CD4-positive, alpha-beta memory T cell (primary cell): ENCODE results near the gene RPS28. TPM values are rescaled to one million over a fixed set of nuclear protein-coding genes. Genes with fewer than 3 reads are reported as not detected.
A peak's percentile ranks its signal among the peaks of the same experiment; 100 is the strongest.

ENCODE experiments used
- CTCF ChIA-PET: fragments of 350-600 bp; sonication (Branson Sonifier 250); formaldehyde crosslinking; loops from one replicate; lab custom pipeline; 2021; ENCODE audit warnings: inconsistent platforms; ENCODE audit not compliant: partially characterized antibody; lab: Charles Lee
- POLR2A ChIA-PET: fragments of 350-600 bp; sonication (Branson Sonifier 250); formaldehyde crosslinking; loops from one replicate; lab custom pipeline; 2021; ENCODE audit not compliant: partially characterized antibody; lab: Charles Lee
- DNase-seq, 5 donors: peaks; one replicate each; pipeline versions ENCODE4 v3.0.0 to v3.0.0-alpha.2; 2020 to 2022; ENCODE audit warnings: mixed read lengths in 1 of 5
- H3K27ac ChIP-seq: one replicate; pipeline ENCODE4 v1.7.0; 2013; ENCODE audit warnings: low read depth, low read length
- H3K27me3 ChIP-seq: 2 replicates; pipeline ENCODE4 v1.7.0; 2013; ENCODE audit warnings: mild to moderate bottlenecking, low read length, moderate library complexity; ENCODE audit not compliant: insufficient read depth
- H3K36me3 ChIP-seq: 2 replicates; pipeline ENCODE4 v1.7.0; 2013; ENCODE audit warnings: mild to moderate bottlenecking, low read length, moderate library complexity; ENCODE audit not compliant: insufficient read depth
- H3K4me1 ChIP-seq: 2 replicates; pipeline ENCODE4 v1.7.0; 2013; ENCODE audit warnings: mild to moderate bottlenecking, low read length, moderate library complexity; ENCODE audit not compliant: insufficient read depth
- H3K4me3 ChIP-seq, 2 donors: one replicate each; pipeline ENCODE4 v1.7.0; 2013; ENCODE audit warnings: low read length in 2 of 2, mild to moderate bottlenecking in 1 of 2
- H3K9me3 ChIP-seq, 2 donors: one replicate each; pipeline ENCODE4 v1.7.0; 2013; ENCODE audit warnings: low read length in 2 of 2, control low read depth in 1 of 2; ENCODE audit not compliant: control insufficient read depth in 1 of 2
- H3K27ac Mint-ChIP-seq, 7 donors: one replicate each; pipeline ENCODE4 v1.8.0; 2020 to 2021; ENCODE audit warnings: mixed read lengths in 7 of 7, mild to moderate bottlenecking in 6 of 7, inconsistent platforms in 3 of 7, moderate library complexity in 3 of 7
- H3K27me3 Mint-ChIP-seq, 2 donors: one replicate each; pipeline ENCODE4 v1.8.0; 2020 to 2021; ENCODE audit warnings: mixed read lengths in 2 of 2
- H3K36me3 Mint-ChIP-seq, 2 donors: one replicate each; pipeline ENCODE4 v1.8.0; 2020 to 2021; ENCODE audit warnings: mixed read lengths in 2 of 2, inconsistent platforms in 1 of 2, mild to moderate bottlenecking in 1 of 2
- H3K4me1 Mint-ChIP-seq, 4 donors: one replicate each; pipeline ENCODE4 v1.8.0; 2020 to 2021; ENCODE audit warnings: mixed read lengths in 4 of 4, mild to moderate bottlenecking in 1 of 4
- H3K4me3 Mint-ChIP-seq, 8 donors: one replicate each; pipeline ENCODE4 v1.8.0; 2020 to 2021; ENCODE audit warnings: mixed read lengths in 8 of 8, mild to moderate bottlenecking in 7 of 8, moderate library complexity in 6 of 8, inconsistent platforms in 3 of 8
- H3K9me3 Mint-ChIP-seq, 8 donors: one replicate each; pipeline ENCODE4 v1.8.0; 2020 to 2021; ENCODE audit warnings: mixed read lengths in 8 of 8, mild to moderate bottlenecking in 5 of 8, inconsistent platforms in 3 of 8, moderate library complexity in 1 of 8
- intact Hi-C: fragments of 100-400 bp; cut with micrococcal nuclease; formaldehyde crosslinking; loops from one replicate; pipeline ENCODE4 v1.15.1; 2023
- polyA plus RNA-seq, 2 donors: library from polyadenylated mRNA; unstranded; fragments of 300-500 nt; fragmentation: Illumina TruSeq; gene quantifications; one replicate each; pipeline ENCODE4 v1.2.3, GENCODE V29; 2021
- total RNA-seq, 2 experiments: library from RNA; stranded (reverse); gene quantifications; one replicate each; pipeline ENCODE4 v1.2.3, GENCODE V29; 2021

RPS28 gene
- total and polyA plus RNA-seq, 4 experiments from 2014 or later = 1,408 to 3,045 (median 2,940) TPM

DNA sequence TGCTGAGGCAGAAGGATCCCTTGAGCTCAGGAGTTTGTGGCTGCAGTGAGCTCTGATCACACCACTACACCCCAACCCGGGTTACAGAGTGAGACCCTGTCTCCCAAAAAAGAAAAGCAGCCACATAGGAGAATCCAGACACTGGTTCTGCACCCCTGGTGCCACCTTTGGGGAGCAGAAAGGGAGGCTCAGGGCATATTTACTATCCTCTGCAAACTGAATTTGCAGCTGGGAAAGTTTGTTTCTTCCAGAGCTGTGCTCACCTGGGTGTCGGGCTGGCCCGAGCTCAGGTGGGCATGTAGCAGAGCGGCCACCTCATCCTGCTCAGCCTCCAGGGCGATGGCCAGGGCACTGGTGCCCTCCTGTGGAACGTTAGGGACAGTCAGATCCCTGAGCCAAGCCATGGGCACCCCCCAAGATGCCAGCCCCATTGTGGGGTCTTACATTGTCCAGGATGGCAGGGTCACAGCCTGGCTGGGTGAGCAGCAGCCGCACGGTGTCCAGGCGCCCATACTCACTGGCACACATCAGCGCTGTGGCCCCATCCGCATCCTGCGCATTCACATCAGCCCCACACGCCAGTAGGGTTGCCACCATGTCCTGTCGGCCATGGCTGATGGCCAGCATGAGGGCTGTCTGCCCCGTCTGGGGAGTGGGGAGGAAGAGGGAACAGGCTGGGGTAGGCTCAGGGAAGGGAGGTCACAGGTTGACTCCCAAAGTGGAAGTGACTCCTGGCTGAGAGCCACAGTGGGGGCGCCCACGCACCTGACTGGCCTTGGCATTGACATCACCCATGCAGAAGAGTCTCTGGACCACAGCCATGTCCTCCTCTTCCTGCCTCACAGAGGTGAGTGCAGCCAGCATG, 3.1 kb downstream of the RPS28 start:
- H3K27me3 Mint-ChIP-seq = no peaks in the 10 kb centered on the region
- DNase-seq = no peak
- no peaks in the 10 kb centered on the region for H3K9me3 ChIP-seq
- peak overlapping the region; percentile 13 for H3K27ac ChIP-seq
- ChIA-PET CTCF (interaction anchor here (1.8 kb wide), 1 partner anchor 55 kb away, joined by 7 read pairs; no protein-coding TSS in a partner anchor), POLR2A (interaction anchor here (1.0 to 1.5 kb wide), 4 partner anchors 18 to 189 kb away, joined by 3 to 6 read pairs (median 4); partner anchors contain the start of genes KANK3 and ZNF414)
- H3K36me3 ChIP-seq = peaks cover 14% of the 10 kb centered on the region
- peaks cover 6 to 27% of the 10 kb centered on the region in 2 donors for H3K36me3 Mint-ChIP-seq
- intact Hi-C loops = loop anchor here (10.0 kb wide), 1 partner anchor 170 kb away; no protein-coding TSS in a partner anchor
- no peaks in the 10 kb centered on the region for H3K27me3 ChIP-seq
- H3K4me1 Mint-ChIP-seq = peaks cover 9 to 39% (median 31%) of the 10 kb centered on the region in 4 donors
- no peak overlapping the region for H3K4me3 Mint-ChIP-seq
- peak overlapping the region in 3 of 7 donors; percentile 42 to 66 (median 46) for H3K27ac Mint-ChIP-seq
- no peaks in the 10 kb centered on the region for H3K9me3 Mint-ChIP-seq
- peaks cover 36% of the 10 kb centered on the region for H3K4me1 ChIP-seq
- H3K4me3 ChIP-seq = no peak overlapping the region

DNA sequence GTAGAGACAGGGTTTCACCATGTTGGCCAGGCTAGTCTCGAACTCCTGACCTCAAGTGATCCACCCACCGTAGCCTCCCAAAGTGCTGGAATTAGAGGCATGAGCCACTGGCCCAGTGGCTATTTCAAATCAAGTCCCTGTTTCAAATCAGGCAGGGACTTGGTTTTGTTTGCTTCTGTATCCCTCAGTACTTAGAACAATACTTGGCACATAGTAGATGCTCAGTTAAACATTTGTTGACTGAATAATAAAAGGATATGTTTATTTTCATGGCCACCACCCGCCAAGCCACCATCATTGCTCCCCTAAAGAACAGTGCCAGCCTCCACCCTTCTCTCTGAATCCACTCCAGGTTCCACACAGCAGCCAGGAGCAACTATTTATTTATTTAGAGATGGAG, 4.2 kb downstream of the RPS28 start:
- Mint-ChIP-seq H3K4me3 (no peak overlapping the region), H3K27ac (no peak overlapping the region), H3K9me3 (no peaks in the 10 kb centered on the region), H3K36me3 (peaks cover 6 to 26% of the 10 kb centered on the region in 2 donors), H3K27me3 (no peaks in the 10 kb centered on the region), H3K4me1 (peaks cover 5 to 28% (median 21%) of the 10 kb centered on the region in 4 donors)
- ChIA-PET POLR2A (no interaction called here), CTCF (interaction anchor here (0.6 kb wide), 1 partner anchor 58 kb away, joined by 3 read pairs; no protein-coding TSS in a partner anchor)
- H3K27ac ChIP-seq = no peak overlapping the region
- no peaks in the 10 kb centered on the region for H3K27me3 ChIP-seq
- intact Hi-C loops = loop anchor here (10.0 kb wide), 1 partner anchor 171 kb away; no protein-coding TSS in a partner anchor
- DNase-seq = no peak
- H3K9me3 ChIP-seq = no peaks in the 10 kb centered on the region
- H3K4me1 ChIP-seq = peaks cover 26% of the 10 kb centered on the region
- peaks cover 14% of the 10 kb centered on the region for H3K36me3 ChIP-seq
- no peak overlapping the region for H3K4me3 ChIP-seq

DNA sequence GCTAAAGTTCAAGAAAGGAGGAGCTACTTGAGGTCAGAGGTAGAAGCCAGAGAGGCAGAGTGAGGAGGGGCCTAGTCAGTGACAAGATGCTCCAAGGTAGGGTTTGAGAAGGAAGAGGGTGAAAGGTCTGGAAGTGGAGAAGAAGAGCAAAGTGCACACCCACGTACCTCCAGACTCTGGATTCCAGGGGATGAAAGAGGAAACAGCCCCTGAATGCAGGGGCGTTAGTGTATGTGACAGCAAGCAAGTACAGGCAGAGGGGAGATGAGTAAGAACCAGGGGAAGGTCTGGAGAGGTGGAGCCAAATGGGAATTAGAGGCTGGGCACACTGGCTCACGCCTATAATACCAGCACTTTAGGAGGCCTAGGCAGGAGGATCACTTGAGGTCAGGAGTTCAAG, 8.7 kb downstream of the RPS28 start:
- Mint-ChIP-seq H3K36me3 (peaks cover 0 to 2% of the 10 kb centered on the region in 2 donors), H3K27ac (peak overlapping the region in 1 of 7 donors; percentile 42), H3K4me1 (peaks cover 0 to 4% (median 0%) of the 10 kb centered on the region in 4 donors), H3K4me3 (no peak overlapping the region), H3K27me3 (no peaks in the 10 kb centered on the region), H3K9me3 (no peaks in the 10 kb centered on the region)
- Histone ChIP-seq H3K9me3 (no peaks in the 10 kb centered on the region), H3K27ac (no peak overlapping the region), H3K4me3 (no peak overlapping the region), H3K4me1 (peaks cover 7% of the 10 kb centered on the region), H3K27me3 (peaks cover 9% of the 10 kb centered on the region), H3K36me3 (no peaks in the 10 kb centered on the region)
- DNase-seq = no peak
- CTCF ChIA-PET = no interaction called here
- intact Hi-C loops = loop anchor here (10.0 kb wide), 1 partner anchor 175 kb away; no protein-coding TSS in a partner anchor
- POLR2A ChIA-PET = no interaction called here

DNA sequence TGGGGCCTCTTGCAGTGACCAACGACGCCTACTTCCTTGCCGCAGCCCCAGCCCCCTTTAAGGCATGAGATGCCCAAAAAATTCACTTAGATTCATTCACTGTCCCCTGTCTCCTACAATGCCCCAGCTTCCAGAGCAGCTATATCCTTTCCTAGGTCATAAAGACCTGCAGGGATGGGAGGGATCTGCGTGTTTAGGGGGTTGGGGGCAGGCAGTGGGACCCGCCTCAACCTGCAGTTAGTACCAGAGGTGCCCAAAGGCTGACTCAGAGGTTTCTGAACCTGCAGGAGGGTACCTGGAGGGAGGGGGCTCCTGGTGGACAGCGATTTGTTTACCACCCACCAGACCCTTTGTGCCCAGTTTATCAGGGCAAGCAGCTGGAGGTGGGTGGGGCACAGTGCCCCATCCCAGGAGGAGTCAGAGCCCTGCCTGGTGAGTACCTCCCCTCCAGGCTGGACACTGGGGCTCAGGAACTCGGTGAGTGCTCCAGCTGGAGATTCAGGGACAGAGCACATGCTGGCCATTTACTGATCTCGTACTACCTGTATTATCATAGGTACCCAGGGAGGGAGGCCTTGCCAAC, 10.1 kb downstream of the RPS28 start:
- Mint-ChIP-seq H3K27me3 (peaks cover 3 to 4% of the 10 kb centered on the region in 2 donors), H3K36me3 (peaks cover 0 to 2% of the 10 kb centered on the region in 2 donors), H3K4me3 (no peak overlapping the region), H3K9me3 (no peaks in the 10 kb centered on the region), H3K27ac (no peak overlapping the region), H3K4me1 (peaks cover 3 to 10% (median 5%) of the 10 kb centered on the region in 4 donors)
- ChIA-PET POLR2A (interaction anchor here (0.5 to 1.5 kb wide), 3 partner anchors 10 to 166 kb away, joined by 3 to 4 read pairs (median 3); partner anchors contain the start of gene RPS28), CTCF (interaction anchor here (1.2 kb wide), 1 partner anchor 10 kb away, joined by 4 read pairs; the partner anchor contains the start of gene RPS28)
- intact Hi-C loops = no loop called here
- no peak for DNase-seq
- Histone ChIP-seq H3K27ac (no peak overlapping the region), H3K4me3 (no peak overlapping the region), H3K27me3 (peaks cover 9% of the 10 kb centered on the region), H3K36me3 (no peaks in the 10 kb centered on the region), H3K9me3 (no peaks in the 10 kb centered on the region), H3K4me1 (peaks cover 7% of the 10 kb centered on the region)

DNA sequence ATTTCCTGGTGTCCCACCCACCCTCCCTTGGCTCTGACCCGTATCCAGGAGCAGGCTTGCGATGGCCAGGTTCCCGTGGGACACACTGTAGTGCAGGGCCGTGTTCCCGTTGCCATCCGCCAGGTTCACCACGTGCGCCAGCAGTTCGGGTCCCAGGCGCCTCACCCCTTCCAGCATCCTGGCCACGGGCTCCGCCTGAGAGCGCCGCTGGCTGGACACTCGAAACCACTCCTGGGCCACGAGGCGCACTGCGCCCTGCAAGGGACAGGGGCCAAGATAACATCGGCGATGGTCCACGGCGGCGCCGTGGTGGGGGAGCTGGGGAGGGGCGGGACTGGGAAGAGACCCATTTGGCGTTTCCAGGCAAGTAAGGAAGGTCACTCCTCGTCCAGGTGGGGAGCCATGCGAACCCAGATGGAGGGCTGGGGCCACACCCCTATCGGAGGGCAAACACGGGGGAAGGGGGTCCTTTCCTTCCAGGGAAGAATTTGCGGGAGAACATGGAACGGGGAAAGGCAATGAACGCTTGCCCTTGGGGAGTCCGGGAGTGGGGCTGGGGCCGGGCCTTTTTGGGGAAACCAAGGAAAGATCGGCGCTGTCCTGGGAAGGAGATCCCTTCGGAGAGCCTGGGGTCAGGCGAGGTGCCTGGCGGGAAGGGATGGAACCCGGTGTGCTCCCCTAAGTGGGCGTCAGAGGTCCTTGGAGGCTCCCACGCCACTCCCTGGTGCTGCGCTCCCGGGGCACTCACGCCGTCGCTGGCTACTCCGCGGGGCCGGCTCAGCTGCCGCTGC, 11.9 kb downstream of the RPS28 start:
- Histone ChIP-seq H3K27ac (no peak overlapping the region), H3K4me3 (no peak overlapping the region), H3K36me3 (no peaks in the 10 kb centered on the region), H3K4me1 (peaks cover 7% of the 10 kb centered on the region), H3K9me3 (no peaks in the 10 kb centered on the region), H3K27me3 (peaks cover 9% of the 10 kb centered on the region)
- Mint-ChIP-seq H3K27me3 (peaks cover 8% of the 10 kb centered on the region in 2 donors), H3K4me3 (no peak overlapping the region), H3K27ac (no peak overlapping the region), H3K4me1 (peaks cover 4 to 10% (median 5%) of the 10 kb centered on the region in 4 donors), H3K36me3 (no peaks in the 10 kb centered on the region), H3K9me3 (no peaks in the 10 kb centered on the region)
- no peak for DNase-seq
- intact Hi-C loops = no loop called here
- CTCF ChIA-PET = interaction anchor here (1.2 kb wide), 1 partner anchor 18 kb away, joined by 3 read pairs; no protein-coding TSS in a partner anchor
- POLR2A ChIA-PET = no interaction called here

DNA sequence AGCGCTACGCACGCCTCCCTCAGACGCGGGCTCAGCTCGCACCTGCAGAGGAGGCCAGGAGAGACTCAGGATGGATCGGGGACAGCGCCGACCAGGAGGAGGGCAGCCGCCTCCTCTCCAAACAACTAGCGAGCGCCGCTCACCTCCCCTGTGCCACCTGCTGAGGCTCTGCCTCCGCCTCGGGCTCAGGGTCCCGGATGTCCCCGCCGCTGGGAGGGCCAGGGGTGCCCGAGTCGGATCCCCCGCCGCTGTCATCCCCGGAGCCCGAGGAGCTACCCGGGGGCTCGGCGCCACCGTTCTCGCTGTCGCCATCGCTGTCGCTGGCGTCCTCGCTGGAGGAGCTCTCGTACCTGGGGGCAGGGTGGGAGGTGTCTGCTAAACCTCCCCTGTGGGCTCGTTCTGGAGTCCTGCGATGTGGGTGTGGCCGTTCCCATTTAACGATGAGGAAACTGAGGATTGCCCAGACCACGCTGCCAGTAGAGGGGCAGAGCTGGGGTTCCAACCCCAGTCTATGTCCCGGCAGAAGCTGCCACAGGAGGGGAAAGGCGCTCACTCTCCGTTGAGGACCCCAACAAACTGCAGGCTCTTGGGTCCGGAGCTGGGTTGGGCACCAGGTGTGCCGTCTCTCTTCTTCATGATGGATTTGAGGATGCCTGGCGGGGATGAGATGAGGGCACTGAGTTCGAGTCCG, 12.6 kb downstream of the RPS28 start:
- Mint-ChIP-seq H3K27me3 (peaks cover 8 to 11% of the 10 kb centered on the region in 2 donors), H3K36me3 (no peaks in the 10 kb centered on the region), H3K27ac (no peak overlapping the region), H3K9me3 (no peaks in the 10 kb centered on the region), H3K4me1 (peaks cover 4 to 10% (median 5%) of the 10 kb centered on the region in 4 donors), H3K4me3 (peak overlapping the region in 2 of 8 donors; percentile 17 to 43)
- intact Hi-C loops = no loop called here
- Histone ChIP-seq H3K4me3 (no peak overlapping the region), H3K4me1 (peaks cover 7% of the 10 kb centered on the region), H3K27me3 (peaks cover 9% of the 10 kb centered on the region), H3K27ac (no peak overlapping the region), H3K9me3 (no peaks in the 10 kb centered on the region), H3K36me3 (no peaks in the 10 kb centered on the region)
- POLR2A ChIA-PET = no interaction called here
- DNase-seq = no peak
- CTCF ChIA-PET = interaction anchor here (0.7 to 1.3 kb wide), 4 partner anchors 18 to 66 kb away, joined by 3 to 6 read pairs (median 3); no protein-coding TSS in a partner anchor
